Hepatocyte (in vitro differentiated cells): ENCODE measurements around the gene SALL4.

Experiments
- EZH2 ChIP-seq: fragments of 200-600 bp; sonication (generic); IDR thresholded peaks from 2 replicates; pipeline ENCODE4 v1.6.1; 2016; ENCODE audit warnings: antibody characterized with exemption, mild to moderate bottlenecking, borderline replicate concordance
- TF ChIP-seq, protein P1 (sequence below): fragments of 200-600 bp; sonication (generic); IDR thresholded peaks from 2 replicates; pipeline ENCODE4 v1.5.1; 2016; ENCODE audit warnings: antibody characterized with exemption, mild to moderate bottlenecking; ENCODE audit not compliant: poor library complexity

DNA sequence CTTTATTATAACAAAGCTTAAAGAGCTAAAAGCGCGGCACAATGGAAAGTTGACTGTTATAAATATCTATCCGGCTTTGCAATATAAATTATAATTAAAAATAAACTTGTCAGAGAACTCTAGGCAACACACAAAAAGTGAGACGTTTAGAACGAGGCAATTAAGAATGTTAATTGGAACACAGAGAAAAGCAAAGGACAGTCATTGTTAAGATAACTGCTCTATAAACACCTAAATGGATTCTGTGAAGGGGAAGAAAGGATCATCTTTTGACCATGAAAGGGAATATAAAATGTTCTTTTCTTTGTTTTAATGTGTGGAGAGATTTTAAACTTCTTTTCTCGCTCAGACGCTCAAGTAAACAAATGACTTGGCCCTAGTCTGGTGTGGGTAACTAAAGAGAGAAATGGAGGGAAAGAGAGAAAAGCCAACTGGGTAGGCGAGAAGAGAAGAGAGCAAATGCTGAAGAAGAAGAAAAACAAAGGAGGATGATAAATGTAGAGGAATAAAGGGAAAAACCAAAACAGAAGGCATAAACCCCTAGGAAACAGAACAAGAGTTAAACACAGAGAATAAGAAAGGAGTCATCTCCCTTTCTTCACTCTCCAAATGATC lies 9.3 kb upstream of the SALL4 start:
- TF ChIP-seq, protein P1, sequence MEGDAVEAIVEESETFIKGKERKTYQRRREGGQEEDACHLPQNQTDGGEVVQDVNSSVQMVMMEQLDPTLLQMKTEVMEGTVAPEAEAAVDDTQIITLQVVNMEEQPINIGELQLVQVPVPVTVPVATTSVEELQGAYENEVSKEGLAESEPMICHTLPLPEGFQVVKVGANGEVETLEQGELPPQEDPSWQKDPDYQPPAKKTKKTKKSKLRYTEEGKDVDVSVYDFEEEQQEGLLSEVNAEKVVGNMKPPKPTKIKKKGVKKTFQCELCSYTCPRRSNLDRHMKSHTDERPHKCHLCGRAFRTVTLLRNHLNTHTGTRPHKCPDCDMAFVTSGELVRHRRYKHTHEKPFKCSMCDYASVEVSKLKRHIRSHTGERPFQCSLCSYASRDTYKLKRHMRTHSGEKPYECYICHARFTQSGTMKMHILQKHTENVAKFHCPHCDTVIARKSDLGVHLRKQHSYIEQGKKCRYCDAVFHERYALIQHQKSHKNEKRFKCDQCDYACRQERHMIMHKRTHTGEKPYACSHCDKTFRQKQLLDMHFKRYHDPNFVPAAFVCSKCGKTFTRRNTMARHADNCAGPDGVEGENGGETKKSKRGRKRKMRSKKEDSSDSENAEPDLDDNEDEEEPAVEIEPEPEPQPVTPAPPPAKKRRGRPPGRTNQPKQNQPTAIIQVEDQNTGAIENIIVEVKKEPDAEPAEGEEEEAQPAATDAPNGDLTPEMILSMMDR: no peak
- TF ChIP-seq EZH2: no peak
